Measurements from ENCODE around the gene CMC2. TPM values are rescaled to one million over a fixed set of nuclear protein-coding genes. Genes with fewer than 3 reads are reported as not detected.

Gene CMC2
- total RNA-seq, 4 donors from 2014 or later = 8.9 to 37.8 (median 34.1) TPM

- TF ChIP-seq CTCF (IDR thresholded peaks at IDR 0.05) (no peak), POLR2AphosphoS5 (IDR thresholded peaks at IDR 0.05) (no peak), POLR2A (IDR thresholded peaks at IDR 0.05) (no peak), EP300 (IDR thresholded peaks at IDR 0.05) (no peak)
- Histone ChIP-seq H3K4me1 (peaks cover 19% of the 10 kb centered on the region), H3K36me3 (no peaks in the 10 kb centered on the region), H3K27ac (no peak overlapping the region), H3K4me3 (no peak overlapping the region), H3K9me3 (no peaks in the 10 kb centered on the region), H3K27me3 (no peaks in the 10 kb centered on the region)
- WGBS = 98% methylated on average over 3 of the region's 3 CpGs
- DNase-seq (ENCODE audit: low spot score in 2 of 2) = no peak
Measured at GRCh38 chr16:81000873-81001272, 5.8 kb downstream of the CMC2 start.

DNA sequence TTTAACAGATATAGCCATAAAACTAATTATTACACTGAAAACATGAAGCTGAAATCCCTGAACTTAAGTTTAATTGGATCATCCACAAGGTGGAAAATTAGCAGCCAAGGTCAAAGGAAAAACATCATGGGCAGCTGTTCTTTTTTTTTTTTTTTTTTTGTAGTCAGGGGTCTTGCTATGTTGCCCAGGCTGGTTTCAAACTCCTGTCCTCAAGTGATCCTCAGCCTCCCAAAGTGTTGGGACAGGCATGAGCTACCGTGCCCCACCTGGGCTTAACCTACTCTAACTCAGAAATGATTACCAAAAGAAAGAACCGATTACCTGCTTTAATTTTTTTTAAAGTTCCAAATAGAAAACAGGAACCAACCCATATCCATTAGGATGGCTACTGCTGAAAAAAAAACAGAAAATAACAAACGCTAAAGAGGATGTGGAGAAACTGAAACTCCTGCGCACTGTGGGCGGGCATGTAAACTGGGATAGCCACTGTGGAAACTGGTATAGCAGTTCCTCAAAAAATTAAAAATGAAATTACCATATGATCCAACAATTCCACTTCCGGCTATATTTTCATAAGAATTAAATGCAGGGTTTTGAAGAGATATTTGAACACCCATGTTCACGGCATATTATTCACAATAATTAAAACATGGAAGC is 8.6 kb downstream of the CMC2 start:
- no peak overlapping the region for H3K27ac ChIP-seq
- TF ChIP-seq POLR2AphosphoS5 (IDR thresholded peaks at IDR 0.05) = no peak
- no peak for TF ChIP-seq POLR2A (IDR thresholded peaks at IDR 0.05)
- no peak for TF ChIP-seq EP300 (IDR thresholded peaks at IDR 0.05)
- TF ChIP-seq CTCF (IDR thresholded peaks at IDR 0.05) = no peak
- no peaks in the 10 kb centered on the region for H3K27me3 ChIP-seq
- WGBS = 90% methylated on average over 7 of the region's 7 CpGs
- H3K9me3 ChIP-seq = no peaks in the 10 kb centered on the region
- peak overlapping the region; percentile 15 for H3K4me3 ChIP-seq
- H3K4me1 ChIP-seq = no peaks in the 10 kb centered on the region
- DNase-seq (ENCODE audit: low spot score in 2 of 2) = no peak
- no peaks in the 10 kb centered on the region for H3K36me3 ChIP-seq

- DNase-seq (ENCODE audit: low spot score in 2 of 2) = no peak
- TF ChIP-seq POLR2A (IDR thresholded peaks at IDR 0.05) = no peak
- no peak for TF ChIP-seq POLR2AphosphoS5 (IDR thresholded peaks at IDR 0.05)
- no peak for TF ChIP-seq EP300 (IDR thresholded peaks at IDR 0.05)
- no peak for TF ChIP-seq CTCF (IDR thresholded peaks at IDR 0.05)
- peaks cover 4% of the 10 kb centered on the region for H3K4me1 ChIP-seq
- no peaks in the 10 kb centered on the region for H3K36me3 ChIP-seq
- no peak overlapping the region for H3K27ac ChIP-seq
- WGBS = 53% methylated on average over 9 of the region's 9 CpGs
- peak overlapping the region; percentile 15 for H3K4me3 ChIP-seq
- no peaks in the 10 kb centered on the region for H3K9me3 ChIP-seq
- H3K27me3 ChIP-seq = no peaks in the 10 kb centered on the region
Measured at GRCh38 chr16:80997139-80997798, 9.4 kb downstream of the CMC2 start.

- WGBS = 43% methylated on average over 4 of the region's 4 CpGs
- peak overlapping the region; percentile 15 for H3K4me3 ChIP-seq
Measured at GRCh38 chr16:80996688-80997138, 10.0 kb downstream of the CMC2 start.

More at GRCh38 chr16:80996688-80997138, 10.0 kb downstream of the CMC2 start:
- Histone ChIP-seq H3K9me3 (no peaks in the 10 kb centered on the region), H3K27ac (no peak overlapping the region), H3K27me3 (no peaks in the 10 kb centered on the region), H3K4me1 (peaks cover 4% of the 10 kb centered on the region), H3K36me3 (no peaks in the 10 kb centered on the region)
- TF ChIP-seq CTCF (IDR thresholded peaks at IDR 0.05) = no peak
- no peak for TF ChIP-seq POLR2AphosphoS5 (IDR thresholded peaks at IDR 0.05)
- TF ChIP-seq EP300 (IDR thresholded peaks at IDR 0.05) = no peak
- no peak for TF ChIP-seq POLR2A (IDR thresholded peaks at IDR 0.05)
- DNase-seq (ENCODE audit: low spot score in 2 of 2) = no peak

All from suprapubic skin (tissue), 4 donors.